ENCODE results near the gene SH3PXD2A. TPM values are rescaled to one million over a fixed set of nuclear protein-coding genes. Genes with fewer than 3 reads are reported as not detected.
"Not testable (repeated sequence)": the region's sequence is repeated elsewhere in the genome, so short reads cannot be mapped to it uniquely, and the experiment has no call there.

Gene SH3PXD2A
- total RNA-seq, 2 donors from 2014 or later = 14.6 to 18.2 TPM

GRCh38 chr10:103736044-103736443 is 119.3 kb downstream of the SH3PXD2A start:
- no peak for DNase-seq (ENCODE audit: low spot score)
- TF ChIP-seq CTCF (IDR thresholded peaks at IDR 0.05) = no peak
- no peak overlapping the region for H3K27ac ChIP-seq
- H3K36me3 ChIP-seq = no peaks in the 10 kb centered on the region
- H3K9me3 ChIP-seq = no peaks in the 10 kb centered on the region
- H3K4me3 ChIP-seq = no peak overlapping the region
- no peaks in the 10 kb centered on the region for H3K27me3 ChIP-seq
- H3K4me1 ChIP-seq = peaks cover 0 to 23% of the 10 kb centered on the region in 2 donors

GRCh38 chr10:103734731-103735130 is 120.6 kb downstream of the SH3PXD2A start:
- H3K36me3 ChIP-seq = no peaks in the 10 kb centered on the region
- H3K27ac ChIP-seq = no peak overlapping the region
- no peak overlapping the region for H3K4me3 ChIP-seq
- H3K27me3 ChIP-seq = no peaks in the 10 kb centered on the region
- no peak for DNase-seq (ENCODE audit: low spot score)
- no peaks in the 10 kb centered on the region for H3K9me3 ChIP-seq
- TF ChIP-seq CTCF (IDR thresholded peaks at IDR 0.05) = no peak
- peaks cover 0 to 14% of the 10 kb centered on the region in 2 donors for H3K4me1 ChIP-seq

- peaks cover 0 to 2% of the 10 kb centered on the region in 2 donors for H3K4me1 ChIP-seq
- no peak overlapping the region for H3K27ac ChIP-seq
- no peak for TF ChIP-seq CTCF (IDR thresholded peaks at IDR 0.05)
- no peak for DNase-seq (ENCODE audit: low spot score)
- no peak overlapping the region for H3K4me3 ChIP-seq
- no peaks in the 10 kb centered on the region for H3K36me3 ChIP-seq
- no peaks in the 10 kb centered on the region for H3K9me3 ChIP-seq
- no peaks in the 10 kb centered on the region for H3K27me3 ChIP-seq
Observed at GRCh38 chr10:103733045-103733419, 122.3 kb downstream of the SH3PXD2A start.

GRCh38 chr10:103732339-103733044 is 122.9 kb downstream of the SH3PXD2A start:
- Histone ChIP-seq H3K4me3 (no peak overlapping the region), H3K4me1 (peaks cover 0 to 8% of the 10 kb centered on the region in 2 donors), H3K9me3 (no peaks in the 10 kb centered on the region), H3K27ac (no peak overlapping the region), H3K27me3 (no peaks in the 10 kb centered on the region), H3K36me3 (no peaks in the 10 kb centered on the region)
- no peak for TF ChIP-seq CTCF (IDR thresholded peaks at IDR 0.05)
- no peak for DNase-seq (ENCODE audit: low spot score)

GRCh38 chr10:103731609-103732270 is 123.6 kb downstream of the SH3PXD2A start:
- DNase-seq (ENCODE audit: low spot score) = no peak
- no peaks in the 10 kb centered on the region for H3K9me3 ChIP-seq
- no peak overlapping the region for H3K4me3 ChIP-seq
- H3K27ac ChIP-seq = no peak overlapping the region
- H3K4me1 ChIP-seq = peaks cover 0 to 15% of the 10 kb centered on the region in 2 donors
- H3K36me3 ChIP-seq = no peaks in the 10 kb centered on the region
- no peak for TF ChIP-seq CTCF (IDR thresholded peaks at IDR 0.05)
- H3K27me3 ChIP-seq = no peaks in the 10 kb centered on the region

- not testable (repeated sequence) for H3K36me3 ChIP-seq; DNase-seq (ENCODE audit: low spot score); H3K27ac ChIP-seq; H3K27me3 ChIP-seq; H3K9me3 ChIP-seq; H3K4me3 ChIP-seq
- H3K4me1 ChIP-seq = peaks cover 0 to 16% of the 10 kb centered on the region in 2 donors
Observed at GRCh38 chr10:103731026-103731425, 124.3 kb downstream of the SH3PXD2A start.

All from right atrium auricular region (tissue), 2 donors.